Stimulated activated CD4-positive, alpha-beta T cell treated with anti-CD3 and anti-CD28 coated beads, Interleukin-4, amount 100 ng/mL, for 4 hours (primary cell): ENCODE results near the gene ZNF709.
"Not testable (repeated sequence)": the region's sequence is repeated elsewhere in the genome, so short reads cannot be mapped to it uniquely, and the experiment has no call there.

Experiments used
- DNase-seq, 2 experiments: peaks; one replicate each; pipeline ENCODE4 v3.0.0-alpha.2; 2020

ZNF709 gene

DNA sequence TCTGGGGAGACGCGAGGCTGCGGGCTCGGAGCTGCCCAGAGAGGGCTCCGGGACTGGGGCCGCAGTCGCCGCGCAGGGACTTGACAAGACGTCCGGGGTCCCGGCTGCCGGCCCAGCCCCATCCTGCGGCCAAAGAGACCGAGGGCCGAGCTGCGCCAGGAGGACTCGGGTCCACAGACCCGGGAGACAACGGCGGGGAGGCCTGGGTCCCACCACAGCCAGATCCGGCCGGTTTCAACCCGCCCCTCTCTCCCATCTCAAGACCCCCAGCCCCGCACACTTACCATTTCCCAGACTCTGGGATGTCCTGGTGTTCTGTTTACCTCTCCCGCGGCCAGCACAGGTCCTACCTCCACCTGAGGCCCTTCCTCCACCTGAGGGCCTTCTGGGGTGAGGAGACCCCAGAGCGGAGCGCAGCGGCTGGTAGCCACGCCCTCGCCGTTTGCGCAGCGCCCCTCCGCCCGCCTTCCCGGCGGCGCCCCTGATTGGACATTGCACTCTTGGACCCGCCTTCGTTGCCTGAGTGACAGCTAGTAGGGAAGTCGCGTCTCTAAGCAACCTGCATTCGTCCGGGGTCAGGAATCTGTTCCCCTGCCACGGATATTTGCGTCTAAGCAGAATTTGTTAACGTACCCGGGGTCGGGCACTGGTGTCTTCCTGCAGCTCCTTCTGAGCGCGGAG is at the start of gene ZNF709:
TSS of gene ZNF709 (minus strand) at position 446 of the 681 bp plus-strand sequence. CDS start at position 287, 159 bp downstream.
- DNase-seq = peak; percentile 86 to 87

- DNase-seq = no peak
Measured at GRCh38 chr19:12527034-12527836, 42.6 kb upstream of the ZNF709 start.

GRCh38 chr19:12526542-12526941 is 41.9 kb upstream of the ZNF709 start:
- no peak for DNase-seq

- DNase-seq = no peak
Measured at GRCh38 chr19:12521996-12522395, 37.4 kb upstream of the ZNF709 start.

DNA sequence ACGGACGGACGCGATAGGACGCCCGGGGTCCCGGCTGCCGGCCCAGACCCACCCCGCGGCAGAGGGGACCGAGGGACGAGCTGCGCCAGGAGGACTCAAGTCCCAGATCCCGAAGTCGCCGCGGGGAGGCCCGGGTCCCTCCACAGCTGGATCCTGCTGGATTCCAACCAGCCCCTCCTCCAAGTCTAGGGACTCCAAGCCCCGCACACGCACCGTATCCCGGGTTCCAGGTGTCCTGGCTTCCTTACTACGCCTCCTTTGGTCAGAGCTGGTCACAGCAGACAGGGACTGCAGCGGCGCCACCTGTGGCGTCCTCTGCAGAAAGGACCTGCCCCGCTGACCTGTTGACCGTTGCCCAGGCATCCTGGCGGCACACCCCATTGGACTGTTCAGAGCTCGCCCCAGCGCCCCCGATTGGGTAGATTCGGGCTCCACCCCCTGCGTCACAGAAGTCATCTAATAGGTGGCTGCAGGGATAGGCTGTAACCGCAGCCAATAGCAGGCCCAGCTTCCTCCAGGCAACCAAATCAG is 29.0 kb upstream of the ZNF709 start:
- no peak for DNase-seq

GRCh38 chr19:12497032-12497431 is 12.4 kb upstream of the ZNF709 start:
- DNase-seq = no peak

- no peak for DNase-seq
Measured at GRCh38 chr19:12496480-12496879, 11.9 kb upstream of the ZNF709 start.

DNA sequence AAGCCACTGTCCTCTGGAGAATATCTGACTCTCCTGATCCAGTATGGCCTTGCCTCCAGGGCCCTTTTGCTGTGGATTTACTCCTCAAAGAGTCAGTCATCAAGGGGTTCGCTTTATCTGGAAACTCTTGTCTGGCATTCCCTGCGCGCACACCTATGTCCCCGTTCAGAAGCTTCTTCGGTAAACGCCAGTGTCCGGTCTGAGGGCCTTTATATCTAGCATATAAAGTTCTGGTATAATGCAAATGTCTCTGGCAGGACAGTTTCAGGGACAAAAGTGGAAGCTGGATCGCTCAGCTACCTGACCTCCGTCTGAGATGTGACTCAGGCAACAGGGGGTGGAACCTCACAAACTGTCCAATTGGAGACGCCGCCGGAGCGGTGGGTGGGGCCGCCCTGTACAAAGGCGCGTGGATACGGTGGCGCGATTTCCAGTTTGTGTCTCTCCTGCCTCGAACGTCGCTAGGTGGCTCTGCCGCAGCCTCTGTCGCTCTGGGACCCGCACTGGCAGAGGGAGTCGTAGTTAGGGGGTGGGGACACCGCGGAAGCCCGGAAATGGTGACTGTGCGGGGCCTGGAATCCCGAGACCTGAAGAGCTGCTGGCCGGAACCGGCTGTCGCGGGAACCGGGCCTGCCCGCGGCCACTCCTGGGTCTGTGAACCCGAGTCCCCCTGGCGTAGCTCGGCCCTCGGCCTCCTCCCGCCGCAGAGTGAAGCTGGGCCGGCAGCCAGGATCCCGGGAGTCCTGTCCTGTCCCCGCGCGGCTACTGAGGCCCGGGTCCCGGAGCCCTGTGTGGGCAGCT is 10.6 kb upstream of the ZNF709 start:
- peak; percentile 90 to 94 for DNase-seq

DNA sequence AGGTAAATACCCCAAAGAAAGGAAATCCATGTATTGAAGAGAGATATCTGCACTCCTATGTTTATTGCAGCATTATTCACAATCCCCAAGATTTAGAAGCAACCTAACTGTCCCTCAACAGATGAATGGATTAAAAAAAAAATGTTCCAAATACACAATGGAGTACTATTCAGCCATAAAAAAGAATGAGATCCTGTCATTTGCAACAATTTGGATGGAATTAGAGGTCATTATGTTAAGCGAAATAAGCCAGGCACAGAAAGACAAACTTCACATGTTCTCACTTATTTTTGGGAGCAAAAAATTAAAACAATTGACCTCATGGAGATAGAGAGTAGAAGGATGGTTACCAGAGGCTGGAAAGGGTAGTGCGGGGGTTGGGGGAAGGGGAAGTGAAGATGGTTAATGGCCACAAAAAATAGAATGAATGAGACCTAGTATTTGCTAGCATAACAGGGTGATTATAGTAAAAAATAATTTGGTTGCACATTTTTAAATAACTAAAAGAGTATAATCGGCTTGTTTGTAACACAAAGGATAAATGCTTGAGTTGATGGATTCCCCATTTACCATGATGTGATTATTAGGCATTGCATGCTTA is 9.7 kb upstream of the ZNF709 start:
- no peak for DNase-seq

DNA sequence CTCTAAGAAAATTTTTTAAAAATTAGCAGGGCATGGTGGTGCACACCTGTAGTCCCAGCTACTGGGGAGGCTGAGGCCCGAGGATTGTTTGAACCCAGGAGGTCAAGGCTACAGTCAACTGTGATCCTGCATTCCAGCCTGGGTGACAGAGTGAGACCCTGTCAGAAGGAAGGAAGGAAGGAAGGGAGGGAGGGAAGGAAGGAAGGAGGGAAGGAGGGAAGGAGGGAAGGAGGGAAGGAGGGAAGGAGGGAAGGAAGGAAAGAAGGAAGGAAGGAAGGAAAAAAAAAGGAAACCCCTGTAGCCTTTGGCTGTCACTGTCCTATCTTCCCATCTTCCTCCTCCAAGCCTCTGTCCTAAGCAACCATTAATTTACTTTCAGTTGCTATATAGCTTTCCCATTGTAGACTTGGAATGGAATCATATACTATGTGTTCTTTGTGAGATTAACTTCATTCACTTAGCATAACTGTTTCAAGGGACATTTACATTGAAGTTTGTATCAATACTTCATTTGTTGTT is 1.7 kb upstream of the ZNF709 start:
- DNase-seq = not testable (repeated sequence)

GRCh38 chr19:12485571-12485970 is 955 bp upstream of the ZNF709 start:
- no peak for DNase-seq

DNA sequence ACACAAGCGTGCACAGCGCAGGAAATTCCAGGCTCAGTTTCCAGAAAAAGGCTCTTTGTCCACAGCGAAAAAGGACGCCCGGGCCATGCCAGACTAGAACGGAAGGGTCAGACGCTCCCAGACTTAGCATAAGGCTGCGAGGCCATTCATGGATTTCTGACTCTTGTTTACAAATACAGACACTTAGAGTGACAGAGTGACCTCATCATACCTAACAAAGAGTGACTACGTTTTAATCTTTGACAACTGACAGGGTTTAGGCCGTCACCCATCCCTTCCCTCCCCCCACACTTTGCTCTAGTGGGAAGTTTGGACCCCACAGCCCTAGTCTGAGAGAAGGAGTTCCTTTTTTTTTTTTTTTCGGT is 418 bp upstream of the ZNF709 start:
- no peak for DNase-seq

DNA sequence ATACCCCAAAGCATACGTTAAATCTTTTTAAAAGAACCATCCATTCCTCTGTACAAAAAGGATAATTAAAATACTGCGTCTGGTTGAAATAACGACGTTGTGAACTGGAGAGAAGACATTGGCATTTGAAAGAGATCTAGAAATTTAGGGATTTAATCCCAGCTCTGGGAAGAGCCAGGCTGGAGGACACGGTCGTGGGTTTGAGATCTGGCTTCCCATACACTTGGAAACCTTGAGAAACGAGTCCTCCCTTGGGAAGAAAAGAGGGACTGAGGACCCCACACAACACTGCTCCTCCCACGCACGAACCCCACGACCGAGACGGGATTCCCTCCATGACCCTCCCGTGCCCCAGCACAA is 625 bp downstream of the ZNF709 start:
- DNase-seq = no peak

GRCh38 chr19:12482509-12482886 is 2.1 kb downstream of the ZNF709 start:
- DNase-seq = no peak

DNA sequence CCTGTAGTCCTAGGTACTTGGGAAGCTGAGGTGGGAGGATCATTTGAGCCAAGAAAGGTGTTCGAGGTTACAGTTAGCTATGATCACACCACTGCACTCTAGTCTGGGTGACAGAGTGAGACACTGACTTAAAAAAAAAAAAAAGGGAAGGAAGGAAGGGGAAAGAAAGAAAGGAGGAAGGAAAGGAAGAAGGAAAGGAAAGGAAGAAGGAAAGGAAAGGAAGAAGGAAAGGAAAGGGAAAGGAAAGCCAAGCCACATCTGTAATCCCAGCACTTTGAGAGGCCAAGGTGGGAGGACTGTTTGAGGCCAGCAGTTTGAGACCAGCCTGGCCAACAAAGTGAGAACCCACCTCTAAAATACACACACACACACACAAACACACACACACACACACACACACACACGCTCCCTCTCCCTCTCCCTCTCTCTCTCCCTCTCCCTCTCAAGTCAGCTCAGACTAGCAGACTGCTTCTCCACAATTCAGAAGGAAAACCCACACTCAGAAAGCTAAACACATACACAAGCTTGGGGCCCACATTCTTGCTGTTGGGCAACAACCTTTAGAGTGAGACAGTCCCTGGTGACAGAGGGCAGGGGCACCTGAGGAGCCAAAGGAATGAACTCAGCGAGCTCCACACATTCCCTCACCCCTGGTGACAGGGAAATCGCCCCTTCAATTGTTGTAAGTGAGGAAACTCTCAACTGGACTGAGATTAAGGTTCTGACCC is 2.7 kb downstream of the ZNF709 start:
- no peak for DNase-seq

- DNase-seq = no peak
Measured at GRCh38 chr19:12478234-12478941, 6.2 kb downstream of the ZNF709 start.

GRCh38 chr19:12467651-12468050 is 17.0 kb downstream of the ZNF709 start:
- not testable (repeated sequence) for DNase-seq

GRCh38 chr19:12465211-12465610 is 19.4 kb downstream of the ZNF709 start:
- DNase-seq = no peak

GRCh38 chr19:12464769-12465168 is 19.8 kb downstream of the ZNF709 start:
- no peak for DNase-seq

GRCh38 chr19:12464139-12464538 is 20.5 kb downstream of the ZNF709 start:
- DNase-seq = not testable (repeated sequence)

DNA sequence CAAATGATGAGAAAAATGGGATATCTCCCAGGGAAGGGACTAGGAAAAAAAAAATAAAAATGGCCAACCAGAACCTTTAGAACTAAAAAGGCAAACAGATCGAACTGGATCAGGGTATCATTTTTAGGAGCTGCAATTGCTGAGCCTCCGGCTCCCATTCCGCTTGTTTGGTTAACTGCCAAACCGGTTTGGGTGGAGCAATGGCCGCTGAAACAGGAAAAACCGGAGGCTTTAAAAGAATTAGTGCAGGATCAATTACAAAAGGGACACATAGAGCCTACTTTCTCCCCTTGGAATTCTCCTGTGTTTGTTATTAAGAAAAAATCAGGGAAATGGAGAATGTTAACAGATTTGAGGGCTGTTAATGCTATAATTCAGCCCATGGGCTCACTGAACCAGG is 31.1 kb downstream of the ZNF709 start:
- no peak for DNase-seq
